NCI-H2227 (cell line): Measurements from ENCODE around the gene EPHA5.
"Not testable (repeated sequence)": the region's sequence is repeated elsewhere in the genome, so short reads cannot be mapped to it uniquely, and the experiment has no call there.

Experiments
- DNase-seq: peaks from one replicate; lab custom pipeline; 2025; ENCODE audit not compliant: unreplicated experiment; lab: John Stamatoyannopoulos, UW

The EPHA5 gene

GRCh38 chr4:65386927-65387326 is 283.4 kb downstream of the EPHA5 start:
- no peak for DNase-seq

DNA sequence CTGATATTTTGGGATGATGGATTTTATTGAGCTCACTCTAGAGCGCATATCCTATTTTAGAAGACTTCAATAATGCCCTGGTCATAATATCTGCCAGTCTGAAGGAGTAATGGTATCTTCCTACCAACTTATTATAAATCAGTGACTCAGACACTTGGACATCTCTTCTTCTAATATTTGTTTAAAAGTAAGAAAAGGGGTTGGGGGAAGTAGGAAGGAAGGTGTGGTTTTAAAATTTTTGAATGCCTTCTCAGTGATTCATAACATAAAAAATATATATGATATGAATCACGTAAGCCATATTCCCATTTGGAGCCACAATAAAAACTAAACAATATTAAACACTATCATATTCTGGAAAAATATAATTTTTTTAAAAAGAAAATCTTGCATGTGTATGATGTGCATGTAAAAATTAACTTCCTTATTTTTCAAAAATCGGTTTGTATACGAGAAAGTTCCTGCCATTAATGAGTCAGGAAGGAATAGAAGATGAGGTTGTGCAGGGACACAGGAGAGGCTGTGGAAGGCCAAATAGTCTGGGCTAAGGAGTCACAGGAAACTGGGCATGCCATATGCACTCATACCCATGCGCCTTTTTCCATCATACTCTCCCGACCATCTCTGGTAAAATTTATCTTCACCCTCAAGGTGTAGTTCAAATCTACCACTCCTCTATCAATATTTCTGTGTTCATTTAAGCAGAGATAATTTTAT is 286.5 kb downstream of the EPHA5 start:
- DNase-seq, result no peak

- DNase-seq, result no peak
Measured at GRCh38 chr4:65381648-65382047, 288.6 kb downstream of the EPHA5 start.

- DNase-seq, result no peak
Measured at GRCh38 chr4:65370709-65371108, 299.6 kb downstream of the EPHA5 start.

DNA sequence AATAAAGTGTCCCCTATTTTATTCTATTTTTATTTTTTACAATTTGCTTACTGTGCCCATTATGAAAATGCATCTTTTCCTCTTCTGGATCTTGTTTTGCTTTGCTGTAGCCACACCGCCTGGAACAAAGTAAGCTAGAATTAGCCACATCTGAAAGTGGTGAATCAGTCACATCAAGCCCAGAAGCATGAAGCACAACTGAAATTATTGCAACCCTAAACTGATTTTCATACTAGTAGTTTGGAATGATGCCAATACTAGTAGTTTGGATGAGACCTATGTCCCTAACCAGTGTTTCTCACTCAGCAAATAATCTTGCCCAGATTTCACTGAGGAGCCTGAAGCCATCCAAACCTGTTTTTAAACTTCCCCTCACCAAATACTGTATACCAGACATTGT is 303.0 kb downstream of the EPHA5 start:
- DNase-seq, result no peak

GRCh38 chr4:65358914-65359313 is 311.4 kb downstream of the EPHA5 start:
- no peak for DNase-seq

- DNase-seq, result no peak
Measured at GRCh38 chr4:65353098-65353497, 317.2 kb downstream of the EPHA5 start.

GRCh38 chr4:65344278-65344825 is 325.9 kb downstream of the EPHA5 start:
- no peak for DNase-seq

DNA sequence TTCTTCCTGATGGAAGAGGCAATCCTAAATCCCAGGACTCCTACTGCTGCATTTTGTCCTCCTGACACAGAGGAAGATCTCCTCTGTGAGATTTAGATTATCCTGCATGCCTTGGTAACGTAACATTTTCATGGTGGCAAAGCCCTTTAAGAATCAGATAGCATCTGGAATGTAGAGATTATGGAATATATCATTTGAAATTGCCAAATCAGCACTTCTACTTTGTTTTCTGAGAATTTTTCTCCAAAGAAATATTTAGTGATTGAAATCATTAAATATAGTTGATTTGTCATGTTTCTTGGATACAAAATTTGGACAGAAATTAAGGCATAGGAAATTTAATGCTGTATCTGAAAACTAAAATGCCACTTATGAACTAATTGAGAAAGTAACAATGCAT is 326.9 kb downstream of the EPHA5 start:
- no peak for DNase-seq

DNA sequence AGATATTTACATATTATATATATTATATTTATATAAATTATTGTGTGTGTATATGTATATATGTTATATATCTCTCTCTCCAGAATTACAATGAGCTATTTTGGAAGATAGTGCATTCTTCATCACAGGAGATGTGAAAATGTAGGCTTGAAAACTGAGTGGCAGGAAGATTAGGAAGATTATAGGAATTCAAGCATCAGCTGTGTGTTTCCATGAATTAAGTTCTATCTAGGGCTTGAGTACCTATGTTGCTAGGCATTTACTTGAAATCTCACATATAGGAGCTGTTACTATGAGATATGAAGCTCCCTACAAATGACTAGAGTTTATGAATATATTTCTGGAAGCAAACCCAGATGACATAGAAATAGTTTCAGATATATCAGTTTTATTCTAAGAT is 328.7 kb downstream of the EPHA5 start:
- no peak for DNase-seq

DNA sequence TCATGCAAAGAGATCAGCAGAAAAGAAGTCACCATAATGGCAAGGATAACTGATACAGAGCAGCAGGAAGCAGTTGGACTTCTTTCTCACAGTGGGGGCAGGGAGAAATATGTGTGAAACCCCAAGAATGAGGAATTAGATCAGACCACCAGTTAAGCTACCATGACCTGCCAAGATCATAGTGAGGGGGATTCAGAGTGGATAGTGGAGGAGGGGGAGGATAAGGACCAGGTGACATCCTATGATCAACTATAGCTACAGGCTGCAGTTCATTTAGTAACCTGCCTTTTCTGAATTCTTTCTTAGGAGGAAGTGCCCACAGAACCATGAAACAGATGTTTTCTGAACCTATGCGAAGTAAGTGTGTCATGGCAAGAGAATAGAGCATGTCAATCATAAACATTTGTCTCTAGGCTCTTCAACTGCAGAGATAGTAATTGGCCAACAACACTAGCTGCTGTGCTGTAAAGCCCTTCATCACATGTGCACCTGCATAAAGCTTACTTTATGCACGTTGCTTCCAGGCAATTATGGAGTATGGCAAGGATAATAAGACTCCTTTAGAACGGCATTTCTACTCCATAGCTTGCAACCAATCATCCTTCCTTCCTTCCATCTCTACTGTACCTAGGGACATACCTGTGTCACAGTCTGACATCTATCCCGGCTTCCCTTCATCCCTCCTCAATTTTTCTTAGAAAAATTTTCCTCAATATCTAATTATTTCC is 329.7 kb downstream of the EPHA5 start:
- no peak for DNase-seq

- DNase-seq, result no peak
Measured at GRCh38 chr4:65337371-65337770, 332.9 kb downstream of the EPHA5 start.

GRCh38 chr4:65336465-65336864 is 333.8 kb downstream of the EPHA5 start:
- no peak for DNase-seq

- no peak for DNase-seq
Measured at GRCh38 chr4:65316534-65316933, 353.8 kb downstream of the EPHA5 start.

GRCh38 chr4:65311120-65311519 is 359.2 kb downstream of the EPHA5 start:
- no peak for DNase-seq

DNA sequence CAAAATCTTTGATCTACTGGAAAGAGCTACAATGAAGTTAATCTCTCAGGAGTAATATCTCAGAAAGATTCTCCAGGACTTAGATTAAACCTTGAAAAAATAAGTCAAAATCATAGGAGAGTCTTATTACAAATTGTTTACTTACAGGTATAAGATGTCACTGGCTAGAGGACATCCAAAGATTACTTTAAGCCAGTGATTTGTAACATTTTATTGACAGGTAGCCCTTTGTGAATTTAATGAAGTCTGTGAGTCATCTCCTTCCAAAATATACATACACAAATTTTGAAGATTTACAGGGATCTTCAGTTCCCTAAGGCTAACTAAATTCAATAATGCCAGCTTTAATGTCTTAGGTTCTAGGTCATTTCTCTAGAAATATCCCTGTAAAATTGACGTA is 359.7 kb downstream of the EPHA5 start:
- DNase-seq, result no peak

- DNase-seq, result not testable (repeated sequence)
Measured at GRCh38 chr4:65308626-65309025, 361.7 kb downstream of the EPHA5 start.

- DNase-seq, result no peak
Measured at GRCh38 chr4:65302145-65302544, 368.1 kb downstream of the EPHA5 start.

- no peak for DNase-seq
Measured at GRCh38 chr4:65296246-65296645, 374.0 kb downstream of the EPHA5 start.

GRCh38 chr4:65287071-65287470 is 383.2 kb downstream of the EPHA5 start:
- no peak for DNase-seq
